NCI-H2107 (cell line): ENCODE measurements around the gene PARD3.

Experiments used
- DNase-seq: peaks from one replicate; lab custom pipeline; 2025; lab: John Stamatoyannopoulos, UW

PARD3 gene

DNA sequence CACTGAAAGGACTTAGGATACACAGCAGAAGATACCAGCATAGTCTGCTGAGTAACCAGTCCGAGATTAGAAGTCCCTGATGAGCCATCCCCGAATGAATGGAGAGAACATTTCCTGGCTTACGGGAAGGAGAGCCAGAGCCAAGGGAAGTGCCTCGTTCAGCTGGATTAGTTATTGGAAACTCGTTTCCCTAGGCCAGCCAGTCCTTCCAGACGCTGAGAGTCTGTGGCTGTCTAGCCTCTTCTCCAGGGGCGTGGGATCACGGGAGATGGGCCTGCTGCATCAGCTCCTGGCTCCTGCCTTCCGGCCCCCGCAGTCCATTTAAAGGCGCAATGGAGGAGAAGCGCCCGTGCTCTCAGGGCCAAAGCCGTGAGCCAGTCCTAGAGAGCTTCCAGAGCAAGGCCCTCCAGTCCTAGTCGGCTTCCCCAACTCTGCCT is 712.8 kb downstream of the PARD3 start:
- DNase-seq, result no peak

DNA sequence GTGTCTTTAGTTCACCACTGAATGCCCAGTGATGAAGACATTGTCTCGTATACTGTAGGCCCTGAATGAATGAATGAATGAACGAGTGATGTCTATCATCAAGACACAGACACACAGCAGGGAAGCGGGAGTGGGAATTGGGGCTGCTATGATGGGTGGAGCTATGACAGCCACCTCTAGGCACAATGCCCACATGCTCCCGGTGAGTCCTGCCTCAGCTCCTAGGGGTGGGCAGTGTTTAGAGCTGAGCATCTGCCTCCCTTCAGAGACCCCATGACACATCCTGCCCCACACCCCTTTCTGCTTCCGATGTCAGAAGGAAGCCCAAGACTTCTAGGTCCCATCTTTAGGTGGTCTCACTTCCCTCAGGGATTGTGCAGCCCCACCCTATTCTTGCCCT is 714.1 kb downstream of the PARD3 start:
- no peak for DNase-seq

DNA sequence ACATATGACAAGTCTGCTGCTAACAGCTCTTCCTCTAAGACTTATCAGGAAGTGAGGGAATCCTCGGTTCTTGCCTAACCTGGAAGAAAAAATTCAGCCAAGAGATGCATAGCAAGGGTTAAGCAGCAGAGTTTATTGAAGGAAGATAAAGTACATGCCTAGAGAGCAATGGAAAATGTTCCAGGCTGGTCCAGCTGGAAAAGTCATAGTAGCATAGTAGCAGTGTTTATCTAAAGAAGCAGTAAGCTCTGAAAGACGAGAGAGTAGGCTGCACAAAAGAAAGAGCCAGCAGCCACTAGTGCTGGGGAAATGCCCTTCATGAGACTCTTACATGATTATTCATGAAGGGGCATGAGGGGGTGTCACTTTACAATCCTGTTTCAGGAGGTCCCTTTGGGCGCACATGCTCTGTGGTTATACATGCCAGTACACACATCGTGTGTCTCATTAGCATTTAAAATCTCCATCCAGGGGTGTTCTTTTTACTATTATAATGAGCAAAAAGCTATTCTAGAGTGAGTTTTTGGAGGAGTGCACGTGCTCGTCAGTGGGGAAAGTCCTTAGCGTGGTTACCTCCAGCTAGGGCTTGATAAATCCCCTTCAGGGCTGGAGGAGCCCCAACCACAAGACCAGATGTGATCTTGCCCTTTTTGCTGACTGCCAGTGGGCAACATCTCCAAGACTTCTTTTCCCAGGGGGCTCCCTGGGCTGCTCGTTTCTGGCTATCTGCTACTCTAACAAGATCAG is 716.1 kb downstream of the PARD3 start:
- no peak for DNase-seq

DNA sequence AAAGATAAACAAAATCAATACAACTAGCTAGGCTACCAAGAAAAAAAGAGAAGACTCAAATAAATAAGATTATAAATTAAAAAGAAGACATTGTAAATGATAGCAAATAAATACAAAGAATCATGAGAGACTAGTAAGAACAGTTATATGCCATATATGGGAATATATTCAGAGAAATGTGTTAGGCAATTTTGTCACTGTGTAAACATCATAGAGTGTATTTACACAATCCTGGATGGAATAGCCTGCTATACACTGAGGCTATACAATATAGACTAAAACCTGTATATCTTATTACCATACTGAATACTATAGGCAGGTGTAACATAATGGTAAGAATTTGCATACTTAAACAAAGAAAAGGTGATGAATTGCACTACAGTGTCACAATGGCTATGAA is 717.4 kb downstream of the PARD3 start:
- no peak for DNase-seq

DNA sequence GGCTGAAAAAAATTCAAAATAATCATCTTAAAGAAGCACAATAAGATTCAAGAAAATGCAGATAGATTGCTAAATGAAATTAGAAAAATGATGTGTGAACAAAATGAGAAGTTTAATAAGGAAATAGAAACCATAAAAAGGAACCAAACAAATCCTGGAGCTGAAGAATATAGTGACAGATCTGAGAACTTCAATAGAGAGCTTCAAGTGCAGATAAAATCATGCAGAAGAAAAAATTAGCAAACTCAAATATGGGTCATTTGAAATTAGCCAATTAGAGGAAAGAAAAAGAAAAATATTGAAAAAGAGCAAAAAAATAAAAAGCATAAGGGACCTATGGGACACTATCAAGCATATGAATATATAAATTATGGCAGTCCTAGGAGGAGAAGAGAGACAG is 720.1 kb downstream of the PARD3 start:
- DNase-seq, result no peak

DNA sequence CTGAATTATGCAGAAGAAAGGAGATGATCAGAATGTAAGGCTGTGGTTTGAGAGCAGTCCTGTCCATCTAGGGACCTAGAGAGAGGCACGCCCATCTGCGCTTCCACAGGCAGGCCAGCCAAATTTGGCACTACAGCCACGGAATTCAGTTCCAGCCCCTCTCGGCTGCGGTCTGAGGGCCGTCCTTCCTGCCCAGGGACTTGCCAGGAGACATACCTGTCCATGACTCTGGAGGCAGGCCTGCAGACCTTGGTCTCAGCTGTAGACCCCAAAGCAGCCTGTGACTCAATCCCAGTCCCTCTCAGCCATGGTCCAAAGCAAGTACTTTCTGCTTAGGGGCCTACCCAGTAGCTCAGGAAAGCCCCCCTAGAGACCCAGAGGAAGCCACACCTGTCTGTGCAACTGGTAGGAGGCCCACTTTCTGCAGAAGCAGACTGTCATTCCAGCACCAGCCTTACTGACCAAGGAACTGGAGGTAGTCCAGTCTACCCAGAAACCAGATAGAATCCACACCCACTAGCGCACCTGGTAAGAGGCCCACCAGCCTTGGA is 720.9 kb downstream of the PARD3 start:
- no peak for DNase-seq

DNA sequence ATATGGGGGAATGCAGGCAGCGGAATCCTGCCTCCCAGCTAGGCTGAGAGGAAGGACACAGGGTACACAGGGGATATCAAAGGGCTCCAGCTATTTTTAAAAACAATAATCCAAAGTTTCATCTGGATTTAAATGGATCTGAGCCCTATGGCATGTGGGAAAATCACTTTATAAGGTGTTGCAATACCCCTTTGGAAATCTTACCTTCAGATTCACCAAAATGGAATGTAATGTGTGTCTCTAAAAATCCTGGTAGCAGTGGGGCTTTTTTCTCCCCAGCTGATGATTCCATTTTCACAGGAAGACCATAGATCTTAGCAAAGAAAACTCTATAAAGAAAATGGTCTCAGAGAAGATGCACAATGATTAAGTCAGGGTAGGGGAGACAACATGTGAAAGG is 722.2 kb downstream of the PARD3 start:
- DNase-seq, result no peak

DNA sequence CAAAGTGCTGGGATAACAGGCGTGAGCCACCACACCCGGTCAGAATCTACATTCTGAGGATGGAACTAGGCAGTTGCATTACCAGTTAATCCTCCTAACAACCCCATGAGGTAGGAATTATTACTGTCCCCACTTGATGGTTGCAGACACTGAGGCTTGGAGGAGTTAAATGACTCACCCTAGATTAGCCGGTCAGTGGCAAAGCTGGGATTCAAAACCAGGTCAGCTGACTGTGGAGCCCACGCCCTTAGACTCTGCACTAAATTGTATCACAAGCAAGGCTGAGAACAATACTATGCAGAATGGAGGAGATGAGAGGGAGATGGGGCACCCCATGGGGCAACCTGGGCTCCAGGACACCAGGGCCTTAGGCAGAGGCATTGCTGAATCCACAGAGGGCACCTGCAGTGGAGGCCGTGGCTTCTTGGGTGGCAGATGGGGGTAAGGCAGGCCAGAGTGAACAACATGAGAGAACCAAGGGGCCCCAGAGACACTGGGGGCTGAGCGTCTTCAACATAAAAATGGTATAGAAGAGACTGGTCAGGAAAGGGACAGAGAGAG is 723.4 kb downstream of the PARD3 start:
- DNase-seq, result no peak

DNA sequence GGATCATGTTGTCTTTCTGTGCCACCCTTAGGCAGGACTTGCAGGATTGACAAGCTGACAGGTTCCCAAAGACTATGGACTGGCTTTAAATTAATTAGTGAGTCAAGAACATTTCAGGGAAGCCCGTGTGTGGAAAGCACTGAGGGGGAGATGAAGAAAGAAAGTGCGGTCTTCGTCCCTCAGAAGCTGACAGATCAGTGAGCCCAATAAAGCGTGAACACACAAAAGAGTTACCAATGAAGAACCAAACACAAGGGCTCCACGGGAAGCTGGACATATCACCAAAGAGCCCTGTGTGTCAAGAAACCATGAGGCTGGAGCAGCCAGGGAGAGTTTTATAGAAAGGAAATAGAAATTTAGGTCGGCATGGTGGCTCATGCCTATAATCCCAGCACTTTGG is 725.8 kb downstream of the PARD3 start:
- DNase-seq, result no peak

DNA sequence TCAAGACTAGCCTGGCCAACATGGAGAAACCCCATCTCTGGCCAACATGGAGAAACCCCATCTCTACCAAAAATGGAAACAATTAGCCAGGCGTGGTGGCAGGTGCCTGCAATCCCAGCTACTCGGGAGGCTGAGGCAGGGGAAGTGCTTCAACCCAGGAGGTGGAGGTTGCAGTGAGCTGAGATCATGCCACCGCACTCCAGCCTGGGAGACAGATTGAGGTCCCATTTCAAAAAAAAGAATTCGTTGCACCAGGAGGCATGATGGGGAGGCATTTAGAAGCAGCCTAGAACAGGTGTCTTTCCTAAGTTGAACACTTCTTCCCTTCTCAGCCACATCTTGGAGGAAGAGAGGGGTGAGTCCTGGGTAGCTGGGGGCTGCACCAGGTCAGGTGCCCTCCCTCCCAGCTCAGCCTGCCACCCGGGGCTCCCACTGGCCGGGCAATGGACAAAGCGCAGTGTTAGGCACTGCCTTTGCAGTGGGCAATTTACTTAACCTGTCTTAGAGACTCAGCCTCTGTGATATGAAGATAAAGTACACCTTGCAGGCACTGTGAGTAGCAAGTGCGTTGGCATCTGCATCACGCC is 726.8 kb downstream of the PARD3 start:
- DNase-seq, result no peak

DNA sequence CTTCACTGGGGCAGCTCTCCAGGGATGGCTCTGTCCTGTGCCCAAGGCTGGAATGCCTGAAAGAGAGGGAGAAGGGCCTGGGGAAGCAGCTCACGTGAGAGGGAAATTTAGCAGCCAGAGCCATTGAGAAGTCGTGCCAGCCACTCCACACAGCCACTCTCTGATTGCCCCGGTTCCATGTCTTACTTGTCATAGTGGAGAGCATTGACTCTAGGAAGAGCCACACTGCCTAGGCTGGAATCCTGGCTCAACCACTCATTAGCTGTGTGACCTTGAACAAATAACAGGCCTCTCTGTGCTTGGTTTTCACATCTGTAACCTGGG is 728.0 kb downstream of the PARD3 start:
- no peak for DNase-seq

DNA sequence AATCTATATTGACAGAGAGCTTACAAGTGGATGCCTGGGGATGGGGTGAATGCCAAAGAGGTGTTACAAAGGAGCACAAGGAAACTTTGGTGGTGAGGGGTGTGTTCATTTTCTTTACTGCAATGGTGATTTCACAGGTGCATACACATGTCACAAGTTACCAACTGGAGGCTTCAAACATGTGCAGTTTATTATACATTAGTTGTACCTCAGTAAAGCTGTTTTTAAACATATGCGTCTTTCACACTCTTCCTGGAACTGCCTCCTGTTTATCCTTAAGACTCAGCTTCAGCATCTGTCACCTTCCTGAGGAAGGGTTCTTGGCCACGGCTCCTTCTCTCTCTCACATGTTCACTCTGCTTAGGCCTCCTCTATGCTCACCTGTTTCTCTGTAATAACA is 731.5 kb downstream of the PARD3 start:
- DNase-seq, result no peak

DNA sequence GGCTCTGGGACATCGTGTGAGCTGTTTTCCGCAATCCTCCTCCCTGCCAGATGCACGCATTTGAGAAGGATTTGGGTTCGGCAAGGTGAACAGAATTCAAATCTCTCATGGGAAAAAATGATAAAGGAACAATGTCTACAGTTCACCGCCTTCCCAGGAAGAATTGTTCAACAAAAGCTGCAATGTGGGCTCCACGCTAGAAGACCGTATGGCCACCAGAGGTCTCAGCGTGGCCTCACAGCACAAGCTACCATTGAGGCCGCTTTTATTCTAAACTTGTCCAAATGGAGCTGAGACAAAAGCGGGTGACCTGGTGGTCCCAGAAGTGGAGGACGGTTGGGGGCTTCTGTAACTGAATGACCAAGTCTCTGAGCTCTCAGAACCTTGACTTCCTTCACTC is 733.1 kb downstream of the PARD3 start:
- no peak for DNase-seq

DNA sequence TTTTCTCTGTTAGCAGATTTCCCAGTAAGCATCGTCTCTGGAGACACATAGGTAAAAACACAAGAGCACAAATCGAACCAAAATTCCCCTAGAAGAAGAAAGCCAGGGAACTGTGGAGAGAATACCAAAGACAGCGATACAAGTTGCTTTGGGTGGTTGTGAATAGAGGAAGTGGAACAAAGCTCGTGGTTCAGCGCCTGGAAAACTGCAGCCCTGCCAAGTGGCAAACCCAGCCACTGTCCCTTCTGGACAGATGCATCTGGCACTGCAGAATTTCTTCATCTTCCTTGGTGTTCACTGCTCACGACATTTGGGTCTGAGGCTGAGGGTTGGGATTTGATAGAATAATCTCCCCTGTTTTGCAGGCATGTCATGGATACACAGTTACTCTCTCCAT is 733.8 kb downstream of the PARD3 start:
- DNase-seq, result no peak

DNA sequence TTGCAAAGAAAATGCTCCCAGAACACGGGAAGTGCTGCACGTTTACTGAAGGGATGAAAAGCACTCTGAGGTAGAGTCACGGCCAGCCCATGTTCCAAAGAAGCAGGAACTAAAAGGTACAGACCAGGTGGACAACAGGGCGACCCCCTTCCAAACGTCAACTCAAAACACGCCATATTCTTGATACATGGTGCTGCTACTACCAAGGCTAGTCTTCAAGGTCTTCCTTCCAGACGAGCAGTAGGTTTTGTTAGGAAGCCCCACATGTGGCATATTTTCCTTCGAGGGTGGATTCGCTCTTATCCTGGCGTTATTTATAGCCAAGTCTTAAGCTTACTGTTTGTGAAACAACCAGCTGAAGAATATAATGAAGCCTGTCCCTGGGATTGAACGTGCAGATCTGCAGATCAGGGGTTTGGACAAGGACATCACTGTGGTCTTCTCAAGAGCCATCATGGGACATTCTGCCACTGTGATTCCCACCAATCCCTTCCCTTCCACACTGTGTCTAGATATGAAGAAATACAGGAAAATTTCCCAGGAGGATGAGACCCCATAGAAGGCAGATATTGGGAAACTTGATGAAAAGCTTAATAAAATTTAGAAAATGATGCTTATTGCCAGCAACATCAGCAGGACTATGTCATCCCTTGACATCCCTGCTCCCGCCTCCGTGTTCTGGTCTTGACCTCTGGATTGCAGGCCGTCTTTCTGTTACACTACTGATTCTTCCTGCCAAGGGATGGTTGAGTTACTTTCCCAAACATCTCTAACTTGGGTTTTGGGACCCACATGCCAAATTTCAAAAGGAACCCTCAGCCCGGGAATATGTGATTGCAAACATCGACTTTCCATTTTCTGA is 734.4 kb downstream of the PARD3 start:
- DNase-seq, result no peak

DNA sequence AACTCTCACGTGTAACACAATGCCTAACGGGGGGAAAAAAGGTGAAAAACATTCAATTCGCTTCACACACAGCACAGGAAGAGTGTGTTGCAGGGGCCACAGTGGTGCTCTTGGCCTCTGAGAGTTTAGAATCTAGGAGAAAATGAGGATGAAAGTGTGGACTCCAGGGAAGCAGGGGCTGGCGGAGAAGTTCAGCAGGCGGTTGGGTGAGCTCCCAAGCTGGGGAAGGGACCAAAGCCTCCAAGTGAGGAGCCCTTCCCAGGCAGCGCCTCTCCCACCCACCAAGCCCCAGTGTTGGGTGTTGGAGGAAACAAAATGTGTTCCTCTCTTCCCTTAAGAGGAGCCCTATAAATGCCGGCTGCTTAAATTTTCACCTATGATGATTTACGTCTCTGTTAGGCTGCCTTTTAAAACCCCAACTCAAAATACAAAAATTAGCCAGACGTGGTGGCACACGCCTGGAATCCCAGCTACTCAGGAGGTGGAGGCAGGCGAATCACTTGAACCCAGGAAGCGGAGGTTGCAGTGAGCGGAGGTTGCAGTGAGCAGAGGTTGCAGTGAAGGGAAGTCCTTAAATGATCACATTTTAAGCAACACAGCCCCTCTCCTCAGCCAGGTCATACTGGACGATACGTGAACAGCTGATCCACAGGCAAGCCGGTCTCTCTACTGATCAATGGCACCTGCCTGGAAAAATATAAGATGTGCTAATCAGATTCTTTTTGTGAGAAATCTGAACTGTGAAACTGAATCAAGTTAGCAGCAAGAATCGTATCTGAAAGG is 735.2 kb downstream of the PARD3 start:
- DNase-seq, result no peak

DNA sequence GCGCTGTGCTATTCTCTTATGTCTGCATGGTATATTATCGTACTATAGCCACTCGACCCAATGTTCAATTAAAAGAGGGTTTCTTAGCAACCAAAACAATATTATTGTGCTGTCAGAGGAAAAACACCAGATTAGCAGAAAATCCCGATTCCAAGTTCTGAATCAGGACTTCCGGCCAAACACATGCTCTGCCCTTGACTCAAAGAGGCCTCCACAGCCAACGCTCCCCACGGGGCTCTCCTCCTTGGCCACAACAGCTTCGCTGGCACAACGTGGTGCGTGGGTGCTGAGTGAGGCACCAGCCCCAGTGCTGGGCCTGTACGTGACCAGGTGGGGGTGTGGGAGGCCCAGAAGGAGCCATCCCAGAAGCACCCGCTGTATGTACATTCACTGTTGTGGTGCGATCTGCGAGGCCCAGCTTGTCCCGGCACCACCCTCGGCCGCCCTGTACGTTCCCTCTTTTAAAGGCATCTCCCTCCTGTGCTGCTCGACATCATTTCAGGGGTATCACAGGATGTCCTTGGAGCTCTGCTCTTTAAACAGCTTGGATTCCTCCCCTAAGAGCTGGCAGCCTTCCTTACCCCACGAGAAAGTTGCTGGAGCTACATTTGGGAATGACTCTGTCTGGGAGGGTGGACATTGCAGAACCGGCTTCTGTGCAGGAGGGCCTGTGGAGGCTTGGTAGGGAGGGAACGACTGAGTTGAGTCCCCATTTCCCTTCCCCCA is 736.2 kb downstream of the PARD3 start:
- no peak for DNase-seq

DNA sequence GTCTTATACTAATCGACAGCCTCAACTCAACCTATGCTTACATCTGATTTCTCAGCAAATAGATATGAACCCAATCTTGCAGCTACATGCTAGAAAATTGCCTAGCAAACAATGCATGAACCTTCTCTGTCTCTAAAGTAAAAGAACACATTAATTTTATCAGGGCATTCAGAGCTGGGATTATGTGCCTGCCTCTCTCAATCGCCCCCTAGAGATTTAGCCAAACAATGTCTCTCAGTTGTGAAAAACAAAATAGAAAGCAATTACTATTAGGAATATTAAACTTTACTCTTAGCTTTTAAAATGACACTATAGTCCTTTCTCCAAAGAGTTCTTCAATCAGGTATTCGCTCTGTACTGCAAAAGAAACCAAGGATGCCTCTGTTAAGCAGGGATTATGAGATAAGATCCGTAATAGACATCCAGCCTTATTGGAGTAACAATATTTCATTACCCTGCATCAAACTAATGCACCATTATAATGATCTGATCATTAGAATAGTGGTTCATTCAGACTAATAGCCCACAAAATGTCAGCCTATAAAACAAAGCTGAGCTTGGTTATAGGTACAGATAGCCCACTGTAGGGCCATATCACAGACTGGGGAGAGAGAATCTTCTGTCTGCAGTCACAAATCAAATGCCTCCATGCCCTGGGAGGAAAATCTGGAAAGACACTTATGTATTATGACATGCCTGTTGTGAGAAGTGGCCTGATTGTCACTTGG is 736.9 kb downstream of the PARD3 start:
- no peak for DNase-seq

DNA sequence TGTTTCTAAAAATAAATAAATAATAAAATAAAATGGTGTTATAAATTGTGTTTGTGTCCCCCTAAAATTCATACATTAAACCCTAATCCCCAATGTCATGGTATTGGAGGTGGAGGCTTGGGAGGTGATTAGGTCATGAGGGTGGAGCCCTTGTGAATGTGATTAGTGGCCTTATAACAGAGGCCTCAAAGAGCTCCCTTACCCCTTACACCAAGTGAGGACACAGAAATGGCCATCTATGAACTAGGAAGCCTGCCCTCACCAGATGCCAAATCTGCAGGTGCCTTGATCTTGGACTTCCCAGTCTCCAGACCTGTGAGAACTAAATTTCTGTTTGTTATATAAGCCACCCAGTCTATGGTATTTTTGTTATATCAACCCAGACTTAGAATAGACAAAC is 738.7 kb downstream of the PARD3 start:
- no peak for DNase-seq

DNA sequence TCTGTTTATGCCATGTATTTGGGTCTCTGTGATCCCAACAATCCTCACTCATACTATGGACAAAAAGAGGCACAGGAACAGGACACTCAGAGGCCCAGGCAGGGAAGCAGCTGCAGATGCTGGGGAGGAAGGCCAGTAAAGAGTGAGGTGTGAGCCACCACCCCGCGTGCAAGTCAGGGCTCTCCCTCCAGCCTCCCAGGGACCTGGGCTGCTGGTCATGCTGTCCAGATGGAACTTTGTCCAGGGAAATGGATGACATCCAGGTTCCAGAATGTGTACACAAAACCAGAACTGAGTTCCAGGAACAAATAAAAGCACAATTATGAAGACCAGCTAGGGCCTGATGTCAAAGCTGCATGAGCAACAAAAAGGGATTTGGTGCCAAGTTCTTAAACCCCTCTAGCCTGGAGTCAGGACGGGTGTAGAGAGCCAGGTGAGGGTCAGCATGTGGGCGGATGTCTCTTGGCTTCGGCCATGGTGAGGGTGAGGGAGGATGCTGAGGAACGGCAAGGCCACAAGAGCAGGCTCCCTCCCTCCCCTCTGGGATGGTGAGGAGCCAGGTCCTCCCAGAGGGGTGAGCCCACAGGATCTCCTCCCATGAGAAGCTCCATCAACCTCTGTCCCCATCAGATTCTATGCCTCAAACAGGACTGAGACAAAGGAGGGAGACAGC is 739.7 kb downstream of the PARD3 start:
- DNase-seq, result no peak
